Common myeloid progenitor, CD34-positive (primary cell): ENCODE measurements around the gene CHRNA3.

Experiments
- CTCF ChIA-PET: fragments of 350-600 bp; sonication (Branson Sonifier 250); formaldehyde crosslinking; loops from one replicate; lab custom pipeline; 2021; ENCODE audit warnings: antibody characterized with exemption; lab: Charles Lee
- POLR2A ChIA-PET: fragments of 350-600 bp; sonication (Branson Sonifier 250); formaldehyde crosslinking; loops from one replicate; lab custom pipeline; 2021; ENCODE audit warnings: antibody characterized with exemption; lab: Charles Lee
- DNase-seq, 3 donors: peaks; one replicate each; pipeline versions ENCODE4 v3.0.0 to v3.0.0-alpha.2; 2013
- H3K27ac ChIP-seq, 2 experiments: 1 replicate in 1 of 2; 2 replicates in 1 of 2; pipeline ENCODE4 v1.7.0; 2013; ENCODE audit warnings: inconsistent platforms in 2 of 2, low read length in 2 of 2, mild to moderate bottlenecking in 2 of 2, low read depth in 1 of 2, moderate library complexity in 1 of 2; ENCODE audit not compliant: severe bottlenecking in 2 of 2, insufficient read depth in 1 of 2, poor library complexity in 1 of 2
- H3K27me3 ChIP-seq, 5 experiments: replicated peaks in 2 of 5; 1 replicate in 3 of 5; 2 replicates in 2 of 5; pipeline versions ENCODE4 v1.6.1 to v1.7.0; 2013; ENCODE audit warnings: low read length in 4 of 5, mild to moderate bottlenecking in 2 of 5, moderate library complexity in 2 of 5, inconsistent platforms in 1 of 5; ENCODE audit not compliant: insufficient read depth in 5 of 5, control insufficient read depth in 4 of 5
- H3K36me3 ChIP-seq, 4 experiments: 1 replicate in 2 of 4; 2 replicates in 2 of 4; pipeline versions ENCODE4 v1.6.1 to v1.7.0; 2013; ENCODE audit warnings: low read length in 3 of 4, control low read depth in 1 of 4, mild to moderate bottlenecking in 1 of 4; ENCODE audit not compliant: control insufficient read depth in 4 of 4, insufficient read depth in 4 of 4
- H3K4me1 ChIP-seq, 4 experiments: 1 replicate in 3 of 4; 2 replicates in 1 of 4; pipeline versions ENCODE4 v1.6.1 to v1.7.1; 2013; ENCODE audit warnings: low read length in 3 of 4, mild to moderate bottlenecking in 3 of 4, control low read depth in 1 of 4, inconsistent platforms in 1 of 4, moderate library complexity in 1 of 4; ENCODE audit not compliant: control insufficient read depth in 4 of 4, insufficient read depth in 4 of 4; ENCODE audit errors: control extremely low read depth in 1 of 4
- H3K4me3 ChIP-seq, 7 experiments: 1 replicate in 4 of 7; 2 replicates in 3 of 7; pipeline versions ENCODE4 v1.5.1 to v1.7.0; 2013; ENCODE audit warnings: mild to moderate bottlenecking in 7 of 7, low read length in 6 of 7, moderate library complexity in 6 of 7, inconsistent platforms in 2 of 7, low read depth in 2 of 7, control low read depth in 1 of 7; ENCODE audit not compliant: insufficient read depth in 4 of 7, control insufficient read depth in 1 of 7; ENCODE audit errors: extremely low read depth in 1 of 7
- H3K9me3 ChIP-seq, 5 experiments: 1 replicate in 4 of 5; 2 replicates in 1 of 5; pipeline versions ENCODE4 v1.6.1 to v1.7.1; 2013; ENCODE audit warnings: low read length in 4 of 5, mild to moderate bottlenecking in 2 of 5, inconsistent platforms in 1 of 5, low read depth in 1 of 5, moderate library complexity in 1 of 5; ENCODE audit not compliant: control insufficient read depth in 4 of 5, insufficient read depth in 2 of 5; ENCODE audit errors: control extremely low read depth in 1 of 5
- WGBS: methylation state at CpG from one replicate; pipeline ENCODE4 v1.1.5; 2013; ENCODE audit not compliant: insufficient coverage; 5-methylcytosine and 5-hydroxymethylcytosine counted together

CHRNA3 gene

DNA sequence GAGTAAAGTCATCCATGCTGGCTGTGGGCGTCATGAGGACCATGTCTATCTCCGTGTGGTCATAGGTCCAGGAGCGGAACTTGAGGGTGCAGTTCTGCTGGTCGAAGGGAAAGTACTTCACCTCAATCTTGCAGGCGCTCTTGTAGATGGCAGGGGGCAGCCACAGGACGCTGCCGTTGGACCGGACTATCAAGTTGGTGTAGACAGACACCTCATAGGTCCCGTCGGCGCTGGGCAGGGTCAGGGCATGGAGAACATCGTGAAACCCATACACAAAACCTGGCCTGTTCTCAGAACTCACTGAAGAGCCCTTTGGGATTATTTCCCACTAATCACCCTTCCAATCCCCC, 8.9 kb upstream of the CHRNA3 start:
- CTCF ChIA-PET, result interaction anchor here (0.8 to 2.2 kb wide), 3 partner anchors 8 to 11 kb away, joined by 3 to 13 read pairs (median 3); no protein-coding TSS in a partner anchor
- peaks cover 0 to 12% (median 4%) of the 10 kb centered on the region in 5 experiments for H3K27me3 ChIP-seq
- peaks cover 0 to 8% (median 4%) of the 10 kb centered on the region in 5 experiments for H3K9me3 ChIP-seq
- POLR2A ChIA-PET, result no interaction called here
- WGBS, result 100% methylated on average over 12 of the region's 12 CpGs
- no peaks in the 10 kb centered on the region for H3K36me3 ChIP-seq
- H3K27ac ChIP-seq, result no peak overlapping the region
- DNase-seq, result no peak
- no peak overlapping the region for H3K4me3 ChIP-seq
- H3K4me1 ChIP-seq, result peaks cover 0 to 7% (median 1%) of the 10 kb centered on the region in 4 experiments

GRCh38 chr15:78629031-78629715, 8.4 kb upstream of the CHRNA3 start:
- Histone ChIP-seq H3K27ac (no peak overlapping the region), H3K36me3 (no peaks in the 10 kb centered on the region), H3K27me3 (peaks cover 0 to 12% (median 4%) of the 10 kb centered on the region in 5 experiments), H3K4me1 (peaks cover 0 to 7% (median 1%) of the 10 kb centered on the region in 4 experiments), H3K9me3 (peaks cover 0 to 8% (median 4%) of the 10 kb centered on the region in 5 experiments), H3K4me3 (no peak overlapping the region)
- DNase-seq, result no peak
- POLR2A ChIA-PET, result no interaction called here
- CTCF ChIA-PET, result interaction anchor here (0.6 to 1.6 kb wide), 5 partner anchors 9 to 80 kb away, joined by 3 read pairs; no protein-coding TSS in a partner anchor
- WGBS, result 95% methylated on average over 29 of the region's 29 CpGs

- no peaks in the 10 kb centered on the region for H3K36me3 ChIP-seq
- H3K4me3 ChIP-seq, result no peak overlapping the region
- H3K27ac ChIP-seq, result no peak overlapping the region
- H3K27me3 ChIP-seq, result peaks cover 0 to 12% (median 4%) of the 10 kb centered on the region in 5 experiments
- peaks cover 0 to 5% (median 0%) of the 10 kb centered on the region in 5 experiments for H3K9me3 ChIP-seq
- H3K4me1 ChIP-seq, result peaks cover 0 to 7% (median 1%) of the 10 kb centered on the region in 4 experiments
- CTCF ChIA-PET, result interaction anchor here (1.2 to 1.6 kb wide), 3 partner anchors 10 to 79 kb away, joined by 3 read pairs; no protein-coding TSS in a partner anchor
- POLR2A ChIA-PET, result no interaction called here
- 88% methylated on average over 5 of the region's 6 CpGs for WGBS
- no peak for DNase-seq
Observed at GRCh38 chr15:78628227-78628626, 7.4 kb upstream of the CHRNA3 start.

DNA sequence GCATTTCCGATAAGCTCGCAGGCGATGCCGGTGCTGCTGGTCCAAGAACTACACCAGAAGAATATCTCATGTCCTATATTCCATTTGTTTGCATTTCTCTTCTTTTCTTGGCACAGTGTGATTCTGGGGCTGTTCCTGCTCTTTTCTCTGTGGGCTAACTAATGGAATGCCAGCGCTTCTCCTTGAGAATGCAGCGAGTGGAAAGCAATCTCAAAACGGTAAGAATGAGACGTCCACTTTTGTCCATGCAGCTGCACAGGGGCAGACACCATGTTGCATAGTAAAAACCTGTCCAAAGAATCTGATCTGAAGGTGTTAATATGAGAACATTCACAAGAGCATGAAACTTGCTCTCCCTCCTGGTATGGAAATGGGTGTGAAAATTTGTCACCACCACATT, 6.6 kb upstream of the CHRNA3 start:
- Histone ChIP-seq H3K27ac (no peak overlapping the region), H3K4me3 (no peak overlapping the region), H3K27me3 (peaks cover under 1 to 12% (median 7%) of the 10 kb centered on the region in 5 experiments), H3K36me3 (no peaks in the 10 kb centered on the region), H3K9me3 (no peaks in the 10 kb centered on the region), H3K4me1 (peaks cover 0 to 7% (median 1%) of the 10 kb centered on the region in 4 experiments)
- no peak for DNase-seq
- 94% methylated on average over 4 of the region's 8 CpGs for WGBS
- POLR2A ChIA-PET, result no interaction called here
- CTCF ChIA-PET, result interaction anchor here (1.1 kb wide), 1 partner anchor 81 kb away, joined by 3 read pairs; no protein-coding TSS in a partner anchor

GRCh38 chr15:78626381-78626995, 5.7 kb upstream of the CHRNA3 start:
- ChIA-PET POLR2A (interaction anchor here (0.6 kb wide), 1 partner anchor 361 kb away, joined by 3 read pairs; no protein-coding TSS in a partner anchor), CTCF (interaction anchor here (1.1 kb wide), 1 partner anchor 82 kb away, joined by 3 read pairs; no protein-coding TSS in a partner anchor)
- no peak overlapping the region for H3K4me3 ChIP-seq
- DNase-seq, result no peak
- H3K9me3 ChIP-seq, result no peaks in the 10 kb centered on the region
- H3K27me3 ChIP-seq, result peaks cover 5 to 18% (median 15%) of the 10 kb centered on the region in 5 experiments
- peaks cover 0 to 7% (median 1%) of the 10 kb centered on the region in 4 experiments for H3K4me1 ChIP-seq
- no peak overlapping the region for H3K27ac ChIP-seq
- no peaks in the 10 kb centered on the region for H3K36me3 ChIP-seq
- 100% methylated on average over 3 of the region's 6 CpGs for WGBS

GRCh38 chr15:78625606-78626280, 4.9 kb upstream of the CHRNA3 start:
- Histone ChIP-seq H3K36me3 (no peaks in the 10 kb centered on the region), H3K27me3 (peaks cover 5 to 24% (median 18%) of the 10 kb centered on the region in 5 experiments), H3K4me3 (no peak overlapping the region), H3K27ac (no peak overlapping the region), H3K9me3 (no peaks in the 10 kb centered on the region), H3K4me1 (peaks cover 0 to 11% (median 4%) of the 10 kb centered on the region in 4 experiments)
- POLR2A ChIA-PET, result interaction anchor here (0.6 kb wide), 1 partner anchor 360 kb away, joined by 3 read pairs; no protein-coding TSS in a partner anchor
- CTCF ChIA-PET, result interaction anchor here (1.4 to 2.5 kb wide), 3 partner anchors 13 to 88 kb away, joined by 3 to 12 read pairs (median 4); no protein-coding TSS in a partner anchor
- WGBS, result 81% methylated on average over 7 of the region's 12 CpGs
- DNase-seq, result peak in 2 of 3 donors; percentile 43 to 61
